ENCODE measurements around the gene PIK3C3.

PIK3C3 gene

GRCh38 chr18:42095732-42096377, 140.8 kb downstream of the PIK3C3 start:
- Histone ChIP-seq H3K9me3 (ENCODE audit: control insufficient read depth, insufficient read depth, low read depth, low read length) (no peaks in the 10 kb centered on the region), H3K27ac (ENCODE audit: extremely low read depth, low read depth, low read length) (no peak overlapping the region), H3K36me3 (ENCODE audit: control insufficient read depth in 2 of 2, insufficient read depth in 1 of 2, low read length in 2 of 2) (no peaks in the 10 kb centered on the region), H3K4me1 (ENCODE audit: control insufficient read depth, insufficient read depth, low read length) (no peaks in the 10 kb centered on the region), H3K4me3 (ENCODE audit: low read depth, low read length) (no peak overlapping the region)
- ChIA-PET POLR2A (no interaction called here), CTCF (no interaction called here)
- TF ChIP-seq ZNF19 (tag by site-specific recombination; IDR thresholded peaks at IDR 0.05; ENCODE audit: low read depth) = no peak
- no peak for TF ChIP-seq MEIS1 (CRISPR knock-in tag; IDR thresholded peaks at IDR 0.05; ENCODE audit: borderline replicate concordance)
- no peak for TF ChIP-seq ZNF776 (tag by site-specific recombination; IDR thresholded peaks at IDR 0.05; ENCODE audit: borderline replicate concordance)
- no peak for TF ChIP-seq ZBTB48 (tag by site-specific recombination; IDR thresholded peaks at IDR 0.05)
- TF ChIP-seq ZSCAN23 (tag by site-specific recombination; IDR thresholded peaks at IDR 0.05) = no peak
- no peak for TF ChIP-seq ZNF280D (tag by site-specific recombination; IDR thresholded peaks at IDR 0.05)
- TF ChIP-seq ZBTB17 (tag by site-specific recombination; IDR thresholded peaks at IDR 0.05) = no peak
- TF ChIP-seq ZNF747 (tag by site-specific recombination; IDR thresholded peaks at IDR 0.05) = no peak
- TF ChIP-seq ZBTB49 (tag by site-specific recombination; IDR thresholded peaks at IDR 0.05; ENCODE audit: low read depth) = no peak
- TF ChIP-seq ZSCAN30 (tag by site-specific recombination; IDR thresholded peaks at IDR 0.05) = no peak
- TF ChIP-seq ZNF585B (tag by site-specific recombination; IDR thresholded peaks at IDR 0.05) = no peak
- TF ChIP-seq GLIS1 (tag by site-specific recombination; IDR thresholded peaks at IDR 0.05) = no peak
- TF ChIP-seq ZNF777 (tag by site-specific recombination; IDR thresholded peaks at IDR 0.05; ENCODE audit: borderline replicate concordance) = no peak
- no peak for TF ChIP-seq TCF7L2 (IDR thresholded peaks at IDR 0.05; ENCODE audit: borderline replicate concordance, low read depth, low read length)
- no peak for TF ChIP-seq SP3 (tag by site-specific recombination; IDR thresholded peaks at IDR 0.05)

GRCh38 chr18:42100248-42100647, 145.2 kb downstream of the PIK3C3 start:
- H3K9me3 ChIP-seq (ENCODE audit: control insufficient read depth, insufficient read depth, low read depth, low read length) = no peaks in the 10 kb centered on the region
- no peak overlapping the region for H3K4me3 ChIP-seq (ENCODE audit: low read depth, low read length)
- ChIA-PET CTCF (interaction anchor here (0.6 to 7.0 kb wide), 3 partner anchors 14 to 534 kb away, joined by 3 to 33 read pairs (median 3); no protein-coding TSS in a partner anchor), POLR2A (no interaction called here)
- H3K27ac ChIP-seq (ENCODE audit: extremely low read depth, low read depth, low read length) = no peak overlapping the region
- H3K4me1 ChIP-seq (ENCODE audit: control insufficient read depth, insufficient read depth, low read length) = no peaks in the 10 kb centered on the region
- H3K36me3 ChIP-seq (ENCODE audit: control insufficient read depth in 2 of 2, insufficient read depth in 1 of 2, low read length in 2 of 2) = no peaks in the 10 kb centered on the region
- TF ChIP-seq ZNF18 (tag by site-specific recombination; IDR thresholded peaks at IDR 0.05) (no peak), PRDM10 (tag by site-specific recombination; IDR thresholded peaks at IDR 0.05) (no peak), ZNF248 (tag by site-specific recombination; IDR thresholded peaks at IDR 0.05) (no peak), YY1 (tag by site-specific recombination; IDR thresholded peaks at IDR 0.05) (no peak), ZBTB49 (tag by site-specific recombination; IDR thresholded peaks at IDR 0.05; ENCODE audit: low read depth) (no peak), MYNN (tag by site-specific recombination; IDR thresholded peaks at IDR 0.05; ENCODE audit: borderline replicate concordance) (no peak), ZNF169 (tag by site-specific recombination; IDR thresholded peaks at IDR 0.05) (no peak), ZNF155 (tag by site-specific recombination; IDR thresholded peaks at IDR 0.05) (no peak)
